Neuron (in vitro differentiated cells): ENCODE results near the gene TCP11X2.
"Not testable (repeated sequence)": the region's sequence is repeated elsewhere in the genome, so short reads cannot be mapped to it uniquely, and the experiment has no call there.

Experiments used
- H2AFZ ChIP-seq: one replicate; pipeline ENCODE4 v1.6.1; 2013; ENCODE audit warnings: low read depth, mild to moderate bottlenecking, inconsistent platforms, low read length, moderate library complexity
- H3K27me3 ChIP-seq: one replicate; pipeline ENCODE4 v1.6.1; 2013; ENCODE audit warnings: low read length; ENCODE audit not compliant: insufficient read depth
- H3K36me3 ChIP-seq: one replicate; pipeline ENCODE4 v1.6.1; 2013; ENCODE audit warnings: low read length; ENCODE audit not compliant: insufficient read depth
- H3K4me1 ChIP-seq: one replicate; pipeline ENCODE4 v1.6.1; 2013; ENCODE audit warnings: low read length; ENCODE audit not compliant: insufficient read depth
- H3K4me3 ChIP-seq: 2 replicates; pipeline ENCODE4 v1.5.1; 2013; ENCODE audit warnings: mild to moderate bottlenecking, low read length, moderate library complexity
- H3K9me3 ChIP-seq: one replicate; pipeline ENCODE4 v1.6.1; 2013; ENCODE audit warnings: low read length

TCP11X2 gene

DNA sequence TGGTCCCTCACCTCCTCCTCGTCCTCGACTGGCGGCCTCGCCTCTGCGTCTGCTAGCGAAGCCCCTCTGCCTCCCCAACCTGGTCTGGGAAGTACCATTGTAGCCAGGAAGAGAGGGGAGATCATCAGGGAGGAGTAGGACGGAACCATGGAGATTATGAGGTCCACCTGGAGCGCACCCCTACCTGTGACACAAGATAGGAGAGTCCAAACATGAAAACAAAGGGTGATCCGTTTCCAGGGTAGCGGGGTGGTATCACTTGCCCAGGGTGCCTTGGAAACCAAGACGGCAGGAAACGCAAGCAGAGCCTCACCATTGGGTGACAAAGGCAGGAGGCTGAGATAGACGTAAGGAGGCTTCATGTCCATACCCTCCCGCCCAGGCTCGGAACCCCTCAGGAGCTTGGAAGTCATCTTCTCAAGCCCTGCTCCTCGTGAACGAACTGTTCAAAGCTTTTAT is at the start of gene TCP11X2:
Gene TCP11X2 (minus strand): TSS at position 51 of the 459 bp plus-strand sequence.
- not testable (repeated sequence) for H3K9me3 ChIP-seq

GRCh38 chrX:102517326-102517725 is 45.7 kb upstream of the TCP11X2 start:
- H2AFZ ChIP-seq = no peak overlapping the region
- H3K4me3 ChIP-seq = no peak overlapping the region
- no peaks in the 10 kb centered on the region for H3K9me3 ChIP-seq
- H3K4me1 ChIP-seq = no peaks in the 10 kb centered on the region
- no peaks in the 10 kb centered on the region for H3K27me3 ChIP-seq
- H3K36me3 ChIP-seq = peaks cover 11% of the 10 kb centered on the region

More for the DNA sequence above, at the start of gene TCP11X2:
- not testable (repeated sequence) for H3K36me3 ChIP-seq, H2AFZ ChIP-seq, H3K4me1 ChIP-seq, H3K4me3 ChIP-seq, H3K27me3 ChIP-seq

DNA sequence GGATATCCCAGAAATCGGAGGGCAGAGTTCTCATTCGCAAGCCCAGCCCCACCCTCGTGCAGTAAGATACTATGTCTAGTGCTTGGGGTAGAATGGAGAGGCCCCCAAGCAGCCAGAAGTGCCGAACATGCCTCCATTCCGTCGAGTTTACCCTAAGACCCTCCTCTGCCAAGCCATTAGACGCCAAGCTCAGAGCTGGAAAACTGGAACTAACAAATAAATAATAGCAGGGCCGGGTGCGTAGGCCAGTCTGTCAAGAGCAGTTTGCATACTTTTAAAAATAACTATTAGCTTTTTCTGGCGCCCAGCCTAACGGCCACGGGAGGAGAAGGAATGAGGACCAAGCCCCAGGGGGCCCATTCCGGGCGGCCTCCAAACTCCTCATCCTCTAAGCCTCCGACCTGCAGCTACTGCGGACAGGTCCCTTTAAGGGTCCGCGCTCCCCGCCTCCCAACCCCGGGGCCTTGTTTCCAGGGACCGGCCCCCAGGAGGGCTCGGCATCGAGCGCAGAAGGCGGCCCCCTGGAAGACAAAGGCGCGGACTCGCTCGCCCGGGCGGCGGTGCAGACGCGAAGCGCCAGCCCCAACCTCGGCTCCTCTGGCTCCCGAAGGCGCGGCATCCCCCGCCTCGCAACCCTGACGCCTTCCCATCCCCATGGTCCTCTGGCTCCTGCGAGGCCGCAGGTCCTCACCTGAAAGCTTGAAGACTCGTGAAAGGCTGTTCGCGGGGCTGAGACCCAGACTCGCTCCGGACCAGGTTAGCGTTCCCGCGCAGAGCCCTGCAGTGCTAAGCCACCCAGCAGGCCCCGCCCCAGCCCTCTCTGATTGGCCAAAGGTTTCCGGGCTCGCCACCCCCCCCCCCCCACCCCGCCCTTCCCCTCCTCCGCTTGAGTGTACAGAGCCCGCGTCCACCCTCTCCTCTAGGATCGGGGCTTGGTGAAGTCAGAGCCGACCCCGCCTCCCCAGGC is 44.6 kb upstream of the TCP11X2 start, which contains the start of gene TMSB15A:
Gene TMSB15A (minus strand): TSS at position 765 of the 967 bp plus-strand sequence.
- peak within 1 kb of the TSS; percentile 5 for H2AFZ ChIP-seq
- H3K4me1 ChIP-seq = no peaks in the 10 kb centered on the region
- no peaks in the 10 kb centered on the region for H3K27me3 ChIP-seq
- H3K36me3 ChIP-seq = peaks cover 11% of the 10 kb centered on the region
- peak within 1 kb of the TSS; percentile 58 for H3K4me3 ChIP-seq
- no peaks in the 10 kb centered on the region for H3K9me3 ChIP-seq

DNA sequence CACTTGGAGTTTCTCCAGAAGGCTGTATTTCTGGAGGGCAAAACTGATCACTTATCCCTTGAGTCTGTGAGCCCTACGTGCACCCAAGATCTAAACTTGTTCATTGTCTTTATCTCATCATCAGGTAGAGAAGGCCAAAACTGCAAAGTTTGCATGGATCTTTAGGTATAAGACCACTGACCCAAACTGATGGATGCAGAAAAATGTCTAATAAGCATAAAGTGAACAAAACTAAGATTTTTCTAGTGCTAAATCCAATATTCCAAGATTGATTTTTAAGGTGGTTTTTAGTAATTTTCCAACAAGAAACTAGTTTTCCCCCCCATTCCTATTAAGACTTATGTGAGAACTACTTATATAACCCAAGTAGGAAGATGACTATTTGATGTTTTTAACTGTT is 42.9 kb upstream of the TCP11X2 start:
- H2AFZ ChIP-seq = no peak overlapping the region
- peaks cover 11% of the 10 kb centered on the region for H3K36me3 ChIP-seq
- no peaks in the 10 kb centered on the region for H3K4me1 ChIP-seq
- no peaks in the 10 kb centered on the region for H3K27me3 ChIP-seq
- no peaks in the 10 kb centered on the region for H3K9me3 ChIP-seq
- H3K4me3 ChIP-seq = no peak overlapping the region

- Histone ChIP-seq H2AFZ (no peak overlapping the region), H3K4me3 (no peak overlapping the region), H3K4me1 (no peaks in the 10 kb centered on the region), H3K36me3 (no peaks in the 10 kb centered on the region), H3K9me3 (no peaks in the 10 kb centered on the region), H3K27me3 (peaks cover 1% of the 10 kb centered on the region)
These were observed 27.1 kb upstream of the TCP11X2 start for GRCh38 chrX:102498732-102499131.

- Histone ChIP-seq H3K9me3 (no peaks in the 10 kb centered on the region), H3K4me1 (no peaks in the 10 kb centered on the region), H3K4me3 (no peak overlapping the region), H3K36me3 (no peaks in the 10 kb centered on the region), H2AFZ (no peak overlapping the region), H3K27me3 (no peaks in the 10 kb centered on the region)
These were observed 20.2 kb upstream of the TCP11X2 start for GRCh38 chrX:102491766-102492165.

DNA sequence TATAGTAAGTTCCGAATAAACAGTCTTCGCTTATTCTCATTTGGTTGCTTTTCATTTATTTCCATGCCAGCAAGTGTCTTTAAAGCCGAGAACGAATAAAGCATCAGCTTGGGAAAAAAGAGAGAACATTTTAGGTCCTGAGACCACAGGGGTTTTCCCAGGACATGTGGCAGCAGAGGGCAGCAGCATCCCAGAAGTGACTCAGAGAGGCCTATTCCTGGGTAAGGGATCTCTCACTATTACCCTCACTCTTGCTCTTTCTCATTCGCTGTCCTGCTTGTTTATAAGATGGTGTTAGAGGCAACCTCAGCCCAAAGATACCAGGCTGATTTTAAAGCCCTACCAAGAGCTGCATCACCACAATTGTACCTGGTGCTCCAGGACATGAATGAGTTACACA is 7.2 kb upstream of the TCP11X2 start:
- not testable (repeated sequence) for H3K27me3 ChIP-seq, H2AFZ ChIP-seq, H3K4me3 ChIP-seq, H3K9me3 ChIP-seq, H3K4me1 ChIP-seq, H3K36me3 ChIP-seq

DNA sequence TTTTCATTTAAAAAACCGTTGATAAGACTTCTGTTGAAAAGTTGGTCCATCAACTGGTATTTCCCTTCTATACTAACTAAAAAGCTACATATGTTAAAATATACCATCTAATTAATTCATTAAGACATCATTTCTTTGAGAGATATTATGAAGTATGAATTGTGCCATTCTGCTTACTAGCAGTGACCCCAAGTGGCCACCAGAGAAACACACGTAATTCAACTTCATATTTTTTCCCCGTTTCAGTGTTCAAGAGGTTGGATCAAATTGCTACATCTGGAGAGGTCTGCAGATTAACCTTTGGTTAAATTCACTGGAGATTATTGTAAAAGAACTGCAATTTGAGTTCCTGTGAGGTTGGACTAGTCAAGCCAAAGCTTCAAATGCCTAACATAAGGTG is 1.4 kb downstream of the TCP11X2 start:
- not testable (repeated sequence) for H3K4me3 ChIP-seq, H2AFZ ChIP-seq

DNA sequence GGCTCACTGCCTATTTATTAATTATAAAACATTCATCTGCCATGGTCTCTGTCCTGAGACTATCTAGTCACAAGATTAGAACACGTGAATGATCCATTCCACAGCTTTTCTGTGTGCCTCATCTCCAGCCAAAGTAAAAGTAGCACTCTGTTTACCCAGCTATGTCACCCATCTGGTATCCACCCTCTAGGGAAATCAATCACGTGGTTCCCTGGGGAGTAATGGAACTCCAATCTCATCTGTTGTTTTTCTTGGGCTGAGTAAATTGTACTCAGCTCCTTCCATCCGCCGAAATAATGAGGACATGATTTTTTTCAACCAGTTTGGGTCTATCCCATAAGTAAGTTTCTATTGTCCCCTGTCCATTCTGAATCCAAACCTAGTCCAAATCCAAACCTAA is 13.0 kb downstream of the TCP11X2 start:
- H3K4me3 ChIP-seq, H2AFZ ChIP-seq, H3K27me3 ChIP-seq, H3K4me1 ChIP-seq, H3K36me3 ChIP-seq, H3K9me3 ChIP-seq: not testable (repeated sequence)

More for the DNA sequence above, 1.4 kb downstream of the TCP11X2 start:
- H3K4me1 ChIP-seq, H3K9me3 ChIP-seq, H3K27me3 ChIP-seq, H3K36me3 ChIP-seq: not testable (repeated sequence)

DNA sequence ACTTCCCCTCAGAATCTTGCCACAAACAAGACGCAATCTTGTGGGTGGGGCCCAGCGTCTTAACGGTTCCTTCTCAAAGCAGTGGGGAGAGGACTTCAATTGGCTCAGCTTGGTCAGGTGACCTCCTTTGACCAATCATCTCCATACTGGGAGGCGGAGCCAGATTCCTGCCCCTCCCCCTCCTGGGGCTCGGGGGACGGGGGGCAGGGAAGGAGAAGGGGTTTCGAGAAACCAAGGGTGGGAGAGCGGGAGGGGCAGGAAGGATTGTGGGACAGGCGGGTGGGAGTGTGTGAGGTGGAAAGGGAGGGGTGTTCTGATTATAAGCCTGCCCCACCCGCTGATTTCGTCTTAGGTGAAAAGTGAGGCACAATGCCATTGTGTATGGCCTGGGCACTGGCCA is 31.7 kb downstream of the TCP11X2 start, which contains the start of gene NXF2B:
Gene NXF2B (minus strand): TSS at position 101 of the 400 bp plus-strand sequence. CDS start 59,972 bp downstream, outside the sequence.
- H3K9me3 ChIP-seq, H3K27me3 ChIP-seq, H2AFZ ChIP-seq, H3K4me1 ChIP-seq, H3K4me3 ChIP-seq, H3K36me3 ChIP-seq: not testable (repeated sequence)

DNA sequence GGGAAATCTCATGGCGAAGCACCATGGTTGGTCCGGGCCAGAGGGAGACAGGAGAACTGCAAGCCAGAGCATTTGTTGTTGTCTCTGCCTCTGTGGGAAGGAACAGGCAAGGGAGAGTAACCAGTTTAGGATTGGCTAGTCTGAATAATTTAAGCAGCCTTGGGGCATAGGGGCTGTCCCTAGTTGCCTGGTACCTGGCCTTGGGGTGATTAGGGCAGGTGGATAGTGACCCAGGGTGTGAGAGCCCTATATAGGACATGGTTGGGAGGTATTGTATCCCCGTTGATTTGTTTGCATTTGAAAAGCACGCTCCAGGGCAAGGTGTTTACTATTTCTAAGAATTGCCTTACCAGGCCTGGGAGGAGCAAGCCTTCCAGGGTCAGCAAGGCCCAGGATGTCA is 57.1 kb downstream of the TCP11X2 start:
- H3K36me3 ChIP-seq, H3K4me1 ChIP-seq, H2AFZ ChIP-seq, H3K27me3 ChIP-seq, H3K9me3 ChIP-seq, H3K4me3 ChIP-seq: not testable (repeated sequence)
